IMR-90 (cell line): ENCODE results near the gene CROCC. TPM values are rescaled to one million over a fixed set of nuclear protein-coding genes. Genes with fewer than 3 reads are reported as not detected.
"Not testable (repeated sequence)": the region's sequence is repeated elsewhere in the genome, so short reads cannot be mapped to it uniquely, and the experiment has no call there.

Experiments used
- ATAC-seq: fragments of 200-7000 bp; cut with Tn5 transposase; 2 replicates; pipeline ENCODE4 v1.9.1; 2020; ENCODE audit warnings: low read depth, mild to moderate bottlenecking, moderate library complexity
- BruUV-seq: library from RNA; stranded (reverse); fragments of 400-500 nt; replicated peaks from 2 replicates; lab custom pipeline; 2021; lab: Mats Ljungman, UMichigan
- CTCF ChIA-PET: fragments of 300-600 bp; formaldehyde crosslinking; extraction: SDS; loops from one replicate; lab custom pipeline; 2021; ENCODE audit warnings: antibody characterized with exemption; lab: Yijun Ruan, JAX
- POLR2A ChIA-PET: fragments of 300-600 bp; sonication (Branson Sonifier 250); formaldehyde crosslinking; loops from one replicate; lab custom pipeline; 2022; ENCODE audit warnings: antibody characterized with exemption; ENCODE audit not compliant: unreplicated experiment; lab: Charles Lee
- DNase-seq: peaks from one replicate; pipeline ENCODE4 v3.0.0; 2013
- H2AFZ ChIP-seq: replicated peaks from 2 replicates; pipeline ENCODE3; 2013; ENCODE audit warnings: low read length, mild to moderate bottlenecking; ENCODE audit not compliant: poor library complexity
- H2AK5ac ChIP-seq: 2 replicates; pipeline ENCODE4 v1.6.1; 2013; ENCODE audit warnings: low read depth, low read length, inconsistent platforms
- H2AK9ac ChIP-seq: replicated peaks from 2 replicates; pipeline ENCODE3; 2013; ENCODE audit warnings: mild to moderate bottlenecking, low read depth, low read length, moderate library complexity; ENCODE audit not compliant: poor library complexity
- H2BK120ac ChIP-seq: 2 replicates; pipeline ENCODE4 v1.6.1; 2013; ENCODE audit warnings: low read depth, low read length, inconsistent platforms
- H2BK15ac ChIP-seq: 3 replicates; pipeline ENCODE4 v1.6.1; 2013; ENCODE audit warnings: low read depth, low read length, inconsistent platforms
- H2BK20ac ChIP-seq: 2 replicates; pipeline ENCODE4 v1.6.1; 2013; ENCODE audit warnings: low read depth, mild to moderate bottlenecking, inconsistent platforms, low read length, moderate library complexity
- H2BK5ac ChIP-seq: 2 replicates; pipeline ENCODE4 v1.6.1; 2013; ENCODE audit warnings: mild to moderate bottlenecking, low read depth, low read length, inconsistent platforms; ENCODE audit not compliant: poor library complexity, severe bottlenecking
- H3K14ac ChIP-seq: replicated peaks from 2 replicates; pipeline ENCODE4 v1.6.1; 2013; ENCODE audit warnings: low read depth, low read length, inconsistent platforms
- H3K18ac ChIP-seq: 2 replicates; pipeline ENCODE4 v1.6.1; 2013; ENCODE audit warnings: low read depth, low read length, control low read depth
- H3K23ac ChIP-seq: 2 replicates; pipeline ENCODE4 v1.6.1; 2013; ENCODE audit warnings: low read depth, low read length, inconsistent platforms
- H3K27ac ChIP-seq: 2 replicates; pipeline ENCODE4 v1.5.1; 2013; ENCODE audit warnings: mild to moderate bottlenecking, control low read depth, low read length; ENCODE audit not compliant: insufficient read depth
- H3K27me3 ChIP-seq: 2 replicates; pipeline ENCODE4 v1.6.1; 2013; ENCODE audit warnings: low read length; ENCODE audit not compliant: control insufficient read depth, insufficient read depth
- H3K36me3 ChIP-seq: 2 replicates; pipeline ENCODE4 v1.6.1; 2013; ENCODE audit warnings: low read length, mixed read lengths; ENCODE audit not compliant: control insufficient read depth, insufficient read depth
- H3K4ac ChIP-seq: 2 replicates; pipeline ENCODE4 v1.6.1; 2013; ENCODE audit warnings: low read depth, low read length, inconsistent platforms
- H3K4me1 ChIP-seq: 2 replicates; pipeline ENCODE4 v1.6.1; 2013; ENCODE audit warnings: low read length, mixed read lengths; ENCODE audit not compliant: control insufficient read depth, insufficient read depth
- H3K4me2 ChIP-seq: 2 replicates; pipeline ENCODE4 v1.6.1; 2013; ENCODE audit warnings: low read depth, mild to moderate bottlenecking, control low read depth, low read length, moderate library complexity
- H3K4me3 ChIP-seq: 2 replicates; pipeline ENCODE4 v1.5.1; 2013; ENCODE audit warnings: low read depth, mild to moderate bottlenecking, control low read depth, low read length, moderate library complexity; ENCODE audit not compliant: insufficient read depth
- H3K56ac ChIP-seq: 2 replicates; pipeline ENCODE4 v1.6.1; 2013; ENCODE audit warnings: low read length, inconsistent platforms; ENCODE audit not compliant: insufficient read depth; ENCODE audit errors: extremely low read depth
- H3K79me1 ChIP-seq, 2 experiments: 2 replicates each; pipeline ENCODE4 v1.6.1; 2013; ENCODE audit warnings: low read length in 2 of 2, inconsistent platforms in 1 of 2, low read depth in 1 of 2
- H3K9ac ChIP-seq: 2 replicates; pipeline ENCODE4 v1.6.1; 2013; ENCODE audit warnings: low read depth, low read length, control low read depth
- H3K9me1 ChIP-seq: 2 replicates; pipeline ENCODE4 v1.6.1; 2013; ENCODE audit warnings: low read length, inconsistent platforms; ENCODE audit not compliant: insufficient read depth
- H3K9me3 ChIP-seq: 2 replicates; pipeline ENCODE4 v1.6.1; 2013; ENCODE audit warnings: low read length; ENCODE audit not compliant: control insufficient read depth, insufficient read depth
- H4K20me1 ChIP-seq: 2 replicates; pipeline ENCODE4 v1.6.1; 2013; ENCODE audit warnings: low read length, inconsistent platforms; ENCODE audit not compliant: insufficient read depth
- H4K5ac ChIP-seq: 2 replicates; pipeline ENCODE4 v1.6.1; 2013; ENCODE audit warnings: mild to moderate bottlenecking, low read depth, low read length, control low read depth
- H4K8ac ChIP-seq, 2 experiments: 2 replicates each; pipeline ENCODE4 v1.6.1; 2013; ENCODE audit warnings: low read depth in 2 of 2, low read length in 2 of 2, control low read depth in 1 of 2, inconsistent platforms in 1 of 2
- H4K91ac ChIP-seq: 2 replicates; pipeline ENCODE4 v1.6.1; 2013; ENCODE audit warnings: low read depth, low read length, inconsistent platforms; ENCODE audit not compliant: insufficient read depth
- WGBS, 2 experiments: methylation state at CpG; one replicate each; pipeline versions ENCODE4 v1.1.5 to v1.1.7; 2013; ENCODE audit warnings: missing lambda C conversion rate in 2 of 2; ENCODE audit not compliant: insufficient read length in 1 of 2; ENCODE audit errors: extremely low coverage in 2 of 2; 5-methylcytosine and 5-hydroxymethylcytosine counted together
- dilution Hi-C: fragments of 300-500 bp; cut with HindIII; formaldehyde crosslinking; loops from one replicate; pipeline ENCODE4 v1.14.3; 2018; ENCODE audit warnings: low sequenced_read_pairs; ENCODE audit not compliant: unreplicated experiment
- in situ Hi-C: fragments of 300-500 bp; cut with MboI; formaldehyde crosslinking; loops from 3 replicates; pipeline ENCODE4 v1.14.3; 2019; ENCODE audit warnings: low sequenced_read_pairs, inconsistent platforms, mixed read lengths
- intact Hi-C: fragments of 100-400 bp; cut with micrococcal nuclease; formaldehyde crosslinking; loops from 2 replicates; pipeline ENCODE4 v1.10.0; 2022
- polyA plus RNA-seq, 3 experiments: library from polyadenylated mRNA; depleted of rRNA; stranded (reverse); fragments of >200 nt; gene quantifications; 2 replicates each; pipeline ENCODE4 v1.2.3, GENCODE V29; 2012; ENCODE audit warnings: low replicate concordance in 1 of 3
- total RNA-seq: library from RNA; depleted of rRNA; stranded (reverse); fragments of >200 nt; gene quantifications from 2 replicates; pipeline ENCODE4 v1.2.3, GENCODE V29; 2012

Gene CROCC
- total and polyA plus RNA-seq, 2 of the 4 experiments (the other 2 are of a cell fraction), result 7.5 to 13.7 TPM

- H3K79me1 ChIP-seq, H3K23ac ChIP-seq, H3K9ac ChIP-seq, H2BK15ac ChIP-seq, H3K9me1 ChIP-seq, H4K91ac ChIP-seq, H2BK20ac ChIP-seq, H2BK120ac ChIP-seq, CTCF ChIA-PET, H3K18ac ChIP-seq, H4K5ac ChIP-seq, DNase-seq, H3K4ac ChIP-seq, H3K4me3 ChIP-seq, dilution Hi-C loops, H3K14ac ChIP-seq, BruUV-seq, H4K20me1 ChIP-seq, H2AK5ac ChIP-seq, H3K4me1 ChIP-seq, H3K56ac ChIP-seq, intact Hi-C loops, H2AFZ ChIP-seq, ATAC-seq, H2BK5ac ChIP-seq, H3K4me2 ChIP-seq, H4K8ac ChIP-seq, H3K36me3 ChIP-seq, H3K27me3 ChIP-seq, H3K27ac ChIP-seq, H3K9me3 ChIP-seq, POLR2A ChIA-PET: not testable (repeated sequence)
- in situ Hi-C loops, result loop anchor here (5.0 kb wide), 1 partner anchor 324 kb away; no protein-coding TSS in a partner anchor
- 85% methylated on average over 7 of the region's 13 CpGs; no CpG with 5 or more reads in 1 of the 2 experiments for WGBS, 2 experiments
- H2AK9ac ChIP-seq, result peak overlapping the region; percentile 55
These were observed 24.5 kb downstream of the CROCC start for GRCh38 chr1:16946185-16946584.
